Neural progenitor cell (in vitro differentiated cells): ENCODE measurements around the gene MYPOP. TPM values are rescaled to one million over a fixed set of nuclear protein-coding genes. Genes with fewer than 3 reads are reported as not detected.
A peak's percentile ranks its signal among the peaks of the same experiment; 100 is the strongest.

ENCODE experiments used
- DNase-seq: peaks from one replicate; pipeline ENCODE4 v3.0.0-alpha.2; 2016; ENCODE audit warnings: low spot score
- H2AFZ ChIP-seq: fragments of 200-600 bp; sonication (generic); replicated peaks from 2 replicates; pipeline ENCODE4 v1.6.1; 2016; ENCODE audit warnings: antibody characterized with exemption
- H3F3A ChIP-seq: fragments of 200-600 bp; sonication (generic); 2 replicates; pipeline ENCODE4 v1.6.1; 2016; ENCODE audit warnings: antibody characterized with exemption, low read depth
- H3K27ac ChIP-seq: fragments of 200-600 bp; sonication (generic); 2 replicates; pipeline ENCODE4 v1.5.1; 2016; ENCODE audit warnings: mild to moderate bottlenecking
- H3K27me3 ChIP-seq: fragments of 200-600 bp; sonication (generic); 2 replicates; pipeline ENCODE4 v1.6.1; 2016; ENCODE audit warnings: mild to moderate bottlenecking, moderate library complexity
- H3K36me3 ChIP-seq: fragments of 200-600 bp; sonication (generic); 2 replicates; pipeline ENCODE4 v1.5.1; 2016
- H3K4me1 ChIP-seq: fragments of 200-600 bp; sonication (generic); 2 replicates; pipeline ENCODE4 v1.6.1; 2016; ENCODE audit warnings: mixed run types
- H3K4me2 ChIP-seq: fragments of 200-600 bp; sonication (generic); 2 replicates; pipeline ENCODE4 v1.6.1; 2016
- H3K4me3 ChIP-seq: fragments of 200-600 bp; sonication (generic); 2 replicates; pipeline ENCODE4 v1.5.1; 2016
- H3K79me2 ChIP-seq: fragments of 200-600 bp; sonication (generic); 2 replicates; pipeline ENCODE4 v1.6.1; 2016; ENCODE audit warnings: low read depth
- H3K9ac ChIP-seq: fragments of 200-600 bp; sonication (generic); 2 replicates; pipeline ENCODE4 v1.6.1; 2016
- H3K9me3 ChIP-seq: fragments of 200-600 bp; sonication (generic); 2 replicates; pipeline ENCODE4 v1.5.1; 2016; ENCODE audit warnings: low read depth
- H4K20me1 ChIP-seq: fragments of 200-600 bp; sonication (generic); 2 replicates; pipeline ENCODE4 v1.6.1; 2016; ENCODE audit warnings: low read depth
- H3K27ac Mint-ChIP-seq: 3 replicates; pipeline ENCODE4 v1.8.0; 2021; ENCODE audit warnings: mixed read lengths
- H3K27me3 Mint-ChIP-seq: 2 replicates; pipeline ENCODE4 v1.8.0; 2022; ENCODE audit warnings: low read depth, mild to moderate bottlenecking, inconsistent platforms, moderate library complexity, mixed read lengths; ENCODE audit not compliant: insufficient read depth
- H3K36me3 Mint-ChIP-seq: 3 replicates; pipeline ENCODE4 v1.8.0; 2021; ENCODE audit warnings: mixed read lengths
- H3K4me1 Mint-ChIP-seq: 3 replicates; pipeline ENCODE4 v1.8.0; 2021; ENCODE audit warnings: mixed read lengths
- H3K4me3 Mint-ChIP-seq: 3 replicates; pipeline ENCODE4 v1.8.0; 2021; ENCODE audit warnings: mild to moderate bottlenecking, moderate library complexity, mixed read lengths
- H3K9me3 Mint-ChIP-seq: 3 replicates; pipeline ENCODE4 v1.8.0; 2020; ENCODE audit warnings: mixed read lengths
- CTCF ChIP-seq: fragments of 200-600 bp; sonication (generic); IDR thresholded peaks from 2 replicates; pipeline ENCODE4 v1.5.1; 2017; ENCODE audit warnings: antibody characterized with exemption, mild to moderate bottlenecking
- EZH2 ChIP-seq: fragments of 200-600 bp; sonication (generic); IDR thresholded peaks from 2 replicates; pipeline ENCODE4 v1.6.1; 2017; ENCODE audit warnings: antibody characterized with exemption, mild to moderate bottlenecking, moderate library complexity
- EZH2phosphoT487 ChIP-seq: fragments of 200-600 bp; sonication (generic); IDR thresholded peaks from 2 replicates; pipeline ENCODE4 v1.6.1; 2017; ENCODE audit warnings: antibody characterized with exemption
- total RNA-seq: library from RNA; depleted of rRNA; stranded (reverse); fragments of >200 nt; gene quantifications from 2 replicates; pipeline ENCODE4 v1.2.3, GENCODE V29; 2015; ENCODE audit warnings: low replicate concordance

The MYPOP gene
- total RNA-seq, 1 donor from 2014 or later = 0.07 TPM

- no peak overlapping the region for H3K4me3 Mint-ChIP-seq
- no peaks in the 10 kb centered on the region for H3K9me3 Mint-ChIP-seq
- peaks cover 41% of the 10 kb centered on the region for H3K4me1 Mint-ChIP-seq
- Histone ChIP-seq H3K4me2 (peak overlapping the region; percentile 89), H3K79me2 (peaks cover 21% of the 10 kb centered on the region), H3K27me3 (no peaks in the 10 kb centered on the region), H3K9ac (no peak overlapping the region), H4K20me1 (peaks cover 27% of the 10 kb centered on the region), H3K27ac (no peak overlapping the region), H2AFZ (no peak overlapping the region), H3K9me3 (no peaks in the 10 kb centered on the region), H3K4me3 (peak overlapping the region; percentile 54), H3K4me1 (peaks cover 22% of the 10 kb centered on the region), H3F3A (peaks cover 38% of the 10 kb centered on the region), H3K36me3 (no peaks in the 10 kb centered on the region)
- no peak for DNase-seq
- no peak overlapping the region for H3K27ac Mint-ChIP-seq
- H3K27me3 Mint-ChIP-seq = peaks cover 13% of the 10 kb centered on the region
- no peak for TF ChIP-seq CTCF
- TF ChIP-seq EZH2phosphoT487 = no peak
- no peak for TF ChIP-seq EZH2
- H3K36me3 Mint-ChIP-seq = peaks cover 4% of the 10 kb centered on the region
Measured at GRCh38 chr19:45881909-45882528, 20.4 kb downstream of the MYPOP start.

GRCh38 chr19:45881082-45881908 lies 21.1 kb downstream of the MYPOP start:
- Histone ChIP-seq H3K4me2 (peak overlapping the region; percentile 89), H3K4me3 (no peak overlapping the region), H3K9me3 (no peaks in the 10 kb centered on the region), H3K36me3 (no peaks in the 10 kb centered on the region), H3K4me1 (peaks cover 29% of the 10 kb centered on the region), H3K27me3 (no peaks in the 10 kb centered on the region), H3K27ac (no peak overlapping the region), H3F3A (peaks cover 32% of the 10 kb centered on the region), H2AFZ (no peak overlapping the region), H3K9ac (no peak overlapping the region), H4K20me1 (peaks cover 27% of the 10 kb centered on the region), H3K79me2 (peaks cover 21% of the 10 kb centered on the region)
- Mint-ChIP-seq H3K4me1 (peaks cover 38% of the 10 kb centered on the region), H3K36me3 (peaks cover 4% of the 10 kb centered on the region), H3K4me3 (no peak overlapping the region), H3K27ac (no peak overlapping the region), H3K9me3 (no peaks in the 10 kb centered on the region), H3K27me3 (peaks cover 13% of the 10 kb centered on the region)
- TF ChIP-seq CTCF = no peak
- TF ChIP-seq EZH2phosphoT487 = no peak
- no peak for TF ChIP-seq EZH2
- no peak for DNase-seq

GRCh38 chr19:45879971-45880370 lies 22.4 kb downstream of the MYPOP start:
- Histone ChIP-seq H3K9me3 (no peaks in the 10 kb centered on the region), H3K9ac (no peak overlapping the region), H3K4me2 (no peak overlapping the region), H3F3A (peaks cover 22% of the 10 kb centered on the region), H3K27me3 (no peaks in the 10 kb centered on the region), H4K20me1 (peaks cover 20% of the 10 kb centered on the region), H3K4me1 (peaks cover 29% of the 10 kb centered on the region), H3K4me3 (no peak overlapping the region), H3K36me3 (no peaks in the 10 kb centered on the region), H3K79me2 (peaks cover 14% of the 10 kb centered on the region), H2AFZ (no peak overlapping the region), H3K27ac (no peak overlapping the region)
- H3K27me3 Mint-ChIP-seq = peaks cover 16% of the 10 kb centered on the region
- H3K4me1 Mint-ChIP-seq = peaks cover 46% of the 10 kb centered on the region
- peaks cover 4% of the 10 kb centered on the region for H3K36me3 Mint-ChIP-seq
- TF ChIP-seq EZH2phosphoT487 (no peak), CTCF (no peak), EZH2 (no peak)
- no peaks in the 10 kb centered on the region for H3K9me3 Mint-ChIP-seq
- H3K4me3 Mint-ChIP-seq = peak overlapping the region; percentile 12
- no peak overlapping the region for H3K27ac Mint-ChIP-seq
- DNase-seq = no peak
